ENCODE results near the gene XYLT2. TPM values are rescaled to one million over a fixed set of nuclear protein-coding genes. Genes with fewer than 3 reads are reported as not detected.
"Not testable (repeated sequence)": the region's sequence is repeated elsewhere in the genome, so short reads cannot be mapped to it uniquely, and the experiment has no call there.

Gene XYLT2
- polyA plus RNA-seq, 6 donors from 2014 or later, result 5.7 to 14.0 (median 9.5) TPM

GRCh38 chr17:50405351-50405750 lies 59.4 kb downstream of the XYLT2 start:
- not testable (repeated sequence) for H3K36me3 Mint-ChIP-seq; H3K4me1 Mint-ChIP-seq; H3K4me3 Mint-ChIP-seq; ATAC-seq (ENCODE audit: low read depth in 2 of 2); H3K27ac Mint-ChIP-seq; H3K9me3 Mint-ChIP-seq; DNase-seq
- peaks cover 12 to 31% (median 31%) of the 10 kb centered on the region in 3 donors for H3K27me3 Mint-ChIP-seq

GRCh38 chr17:50406578-50406977 lies 60.7 kb downstream of the XYLT2 start:
- no peak overlapping the region for H3K27ac Mint-ChIP-seq
- ATAC-seq (ENCODE audit: low read depth in 2 of 2) (no peak), DNase-seq (no peak)
- H3K4me1 Mint-ChIP-seq, result peaks cover 0 to 5% (median 0%) of the 10 kb centered on the region in 3 donors
- H3K36me3 Mint-ChIP-seq, result no peaks in the 10 kb centered on the region
- no peaks in the 10 kb centered on the region for H3K9me3 Mint-ChIP-seq
- peaks cover 12 to 32% (median 32%) of the 10 kb centered on the region in 3 donors for H3K27me3 Mint-ChIP-seq
- H3K4me3 Mint-ChIP-seq, result no peak overlapping the region

- H3K36me3 Mint-ChIP-seq, result no peaks in the 10 kb centered on the region
- no peak overlapping the region for H3K4me3 Mint-ChIP-seq
- peak overlapping the region in 1 of 6 donors; percentile 49 for H3K27ac Mint-ChIP-seq
- ATAC-seq (ENCODE audit: low read depth in 2 of 2) (no peak), DNase-seq (no peak)
- peaks cover 0 to 5% (median 0%) of the 10 kb centered on the region in 3 donors for H3K4me1 Mint-ChIP-seq
- peaks cover 12 to 39% (median 28%) of the 10 kb centered on the region in 3 donors for H3K27me3 Mint-ChIP-seq
- peaks cover 0 to 4% (median 0%) of the 10 kb centered on the region in 7 donors for H3K9me3 Mint-ChIP-seq
Observed at GRCh38 chr17:50407921-50408320, 62.0 kb downstream of the XYLT2 start.

Other genes starting within 250 kb of the XYLT2 start
- gene SAMD14, start 216.0 kb upstream of the XYLT2 start, polyA plus RNA-seq (ENCODE audit: low read depth in 6 of 6), result under 1 TPM in 2 of 6 donors, not detected in 4; 0.11 to 0.31 TPM
- 1 to 10 TPM in 5 of 6 donors, under 1 TPM in 1; 0.55 to 3.5 (median 2.3) TPM for gene PPP1R9B, start 195.4 kb upstream of the XYLT2 start, polyA plus RNA-seq (ENCODE audit: low read depth in 6 of 6)
- gene SGCA, start 180.1 kb upstream of the XYLT2 start, polyA plus RNA-seq (ENCODE audit: low read depth in 6 of 6), result 10 to 100 TPM in 1 of 6 donors, 1 to 10 TPM in 5; 2.0 to 16.6 (median 3.5) TPM
- gene COL1A1, start 144.5 kb upstream of the XYLT2 start, polyA plus RNA-seq (ENCODE audit: low read depth in 6 of 6), result under 1 TPM in 2 of 6 donors, not detected in 4; 0.23 to 0.80 TPM
- not detected for gene TMEM92, start 71.7 kb upstream of the XYLT2 start, polyA plus RNA-seq (ENCODE audit: low read depth in 6 of 6)
- 10 to 100 TPM; 46.6 to 62.9 (median 50.4) TPM for gene MRPL27, start 27.1 kb downstream of the XYLT2 start, polyA plus RNA-seq (ENCODE audit: low read depth in 6 of 6)
- gene EME1, start 27.1 kb downstream of the XYLT2 start, polyA plus RNA-seq (ENCODE audit: low read depth in 6 of 6), result under 1 TPM in 4 of 6 donors, not detected in 2; 0.36 to 0.87 (median 0.59) TPM
- gene LRRC59, start 51.4 kb downstream of the XYLT2 start, polyA plus RNA-seq (ENCODE audit: low read depth in 6 of 6), result 10 to 100 TPM; 15.4 to 29.2 (median 20.0) TPM
- 1 to 10 TPM; 3.3 to 9.1 (median 5.2) TPM for gene ACSF2, start 80.1 kb downstream of the XYLT2 start, polyA plus RNA-seq (ENCODE audit: low read depth in 6 of 6)
- gene CHAD, start 122.8 kb downstream of the XYLT2 start, polyA plus RNA-seq (ENCODE audit: low read depth in 6 of 6), result under 1 TPM in 3 of 6 donors, not detected in 3; 0.14 to 0.24 (median 0.16) TPM
- gene RSAD1, start 132.7 kb downstream of the XYLT2 start, polyA plus RNA-seq (ENCODE audit: low read depth in 6 of 6), result 10 to 100 TPM; 42.1 to 58.9 (median 51.0) TPM
- gene MYCBPAP, start 162.3 kb downstream of the XYLT2 start, polyA plus RNA-seq (ENCODE audit: low read depth in 6 of 6), result under 1 TPM in 3 of 6 donors, not detected in 3; 0.14 to 0.75 (median 0.47) TPM
- not detected for gene EPN3, start 186.6 kb downstream of the XYLT2 start, polyA plus RNA-seq (ENCODE audit: low read depth in 6 of 6)
- gene SPATA20, start 201.0 kb downstream of the XYLT2 start, polyA plus RNA-seq (ENCODE audit: low read depth in 6 of 6), result 10 to 100 TPM in 4 of 6 donors, 1 to 10 TPM in 2; 8.2 to 17.0 (median 11.9) TPM
- gene CACNA1G, start 214.6 kb downstream of the XYLT2 start, polyA plus RNA-seq (ENCODE audit: low read depth in 6 of 6), result not detected